HepG2 (cell line): ENCODE measurements around the gene RPUSD4. TPM values are rescaled to one million over a fixed set of nuclear protein-coding genes. Genes with fewer than 3 reads are reported as not detected.

ENCODE experiments used
- BRF2 ChIP-seq: sonication (generic); formaldehyde crosslinking; IDR thresholded peaks from 2 replicates; pipeline ENCODE4 v1.8.1; 2022; ENCODE audit warnings: mild to moderate bottlenecking, missing genetic modification reagents
- CREM ChIP-seq, 2 experiments: sonication (generic) in 1 of 2; formaldehyde crosslinking in 1 of 2; IDR thresholded peaks; 2 replicates each; pipeline versions ENCODE4 v1.4.0 to v1.6.1; 2016 to 2020; ENCODE audit warnings: antibody characterized with exemption in 1 of 2, mild to moderate bottlenecking in 1 of 2, missing genetic modification reagents in 1 of 2
- CSRNP1 ChIP-seq: sonication (generic); formaldehyde crosslinking; IDR thresholded peaks from 2 replicates; pipeline ENCODE4 v1.8.1; 2023; ENCODE audit warnings: mild to moderate bottlenecking, missing genetic modification reagents
- EZH2 ChIP-seq: conservative IDR thresholded peaks from 2 replicates; pipeline ENCODE4 v1.6.1; 2012; ENCODE audit warnings: mild to moderate bottlenecking, low read depth, low read length, moderate library complexity
- GRHL1 ChIP-seq: sonication (generic); formaldehyde crosslinking; conservative IDR thresholded peaks from 2 replicates; pipeline ENCODE4 v1.8.0; 2022; ENCODE audit warnings: missing genetic modification reagents
- HDAC6 ChIP-seq: fragments of 200-600 bp; sonication (generic); IDR thresholded peaks from 2 replicates; pipeline ENCODE4 v1.7.0; 2017; ENCODE audit warnings: mild to moderate bottlenecking, antibody characterized with exemption, low read length, low read depth
- KDM4B ChIP-seq: sonication (generic); formaldehyde crosslinking; IDR thresholded peaks from 2 replicates; pipeline ENCODE4 v1.4.0; 2020; ENCODE audit warnings: missing genetic modification reagents
- NKX3-1 ChIP-seq: sonication (generic); formaldehyde crosslinking; IDR thresholded peaks from 2 replicates; pipeline ENCODE4 v1.5.0; 2020; ENCODE audit warnings: missing genetic modification reagents
- NPAS2 ChIP-seq: sonication (generic); formaldehyde crosslinking; IDR thresholded peaks from 2 replicates; pipeline ENCODE4 v1.8.0; 2022; ENCODE audit warnings: mild to moderate bottlenecking, missing genetic modification reagents, borderline replicate concordance
- SNAPC4 ChIP-seq: sonication (generic); formaldehyde crosslinking; IDR thresholded peaks from 2 replicates; pipeline ENCODE4 v1.4.0; 2020; ENCODE audit warnings: mild to moderate bottlenecking, missing genetic modification reagents
- ZNF18 ChIP-seq: sonication (generic); formaldehyde crosslinking; IDR thresholded peaks from 2 replicates; pipeline ENCODE4 v1.8.0; 2022; ENCODE audit warnings: mild to moderate bottlenecking, missing genetic modification reagents; ENCODE audit not compliant: insufficient replicate concordance
- ZNF234 ChIP-seq: sonication (generic); formaldehyde crosslinking; conservative IDR thresholded peaks from 2 replicates; pipeline ENCODE4 v1.5.1; 2020; ENCODE audit warnings: mild to moderate bottlenecking, missing genetic modification reagents
- ZNF329 ChIP-seq: sonication (generic); formaldehyde crosslinking; IDR thresholded peaks from 2 replicates; pipeline ENCODE4 v1.9.0; 2021; ENCODE audit warnings: low read depth, mild to moderate bottlenecking, missing genetic modification reagents
- ZNF431 ChIP-seq: sonication (generic); formaldehyde crosslinking; IDR thresholded peaks from 2 replicates; pipeline ENCODE4 v1.9.0; 2022; ENCODE audit warnings: missing genetic modification reagents, low read depth, mild to moderate bottlenecking, borderline replicate concordance
- ZNF639 ChIP-seq: conservative IDR thresholded peaks from 2 replicates; pipeline ENCODE4 v1.6.1; 2018; ENCODE audit warnings: missing genetic modification reagents
- polyA plus RNA-seq, 8 experiments: library from polyadenylated mRNA; depleted of rRNA in 3 of 8; stranded (reverse) in 7 of 8; unstranded in 1 of 8; fragments of >200 nt; fragmentation: Illumina TruSeq in 4 of 8; extraction: Trizol in 4 of 8; gene quantifications; 2 replicates each; pipeline versions ENCODE4 v1.2.1 to v1.2.3, GENCODE V29; 2011 to 2016; ENCODE audit warnings: low read depth in 4 of 8, missing spikeins in 1 of 8, mixed read lengths in 1 of 8; ENCODE audit not compliant: insufficient read depth in 1 of 8
- total RNA-seq, 5 experiments: library from RNA; depleted of rRNA; stranded (reverse); fragments of >200 nt; fragmentation: Illumina TruSeq; extraction: Trizol; gene quantifications; 2 replicates each; pipeline ENCODE4 v1.2.3, GENCODE V29; 2016; ENCODE audit warnings: low read depth in 1 of 5

Gene RPUSD4
- total and polyA plus RNA-seq, 2 of the 13 experiments (the other 11 are each of a cell fraction or from before 2014, with no cell fraction given): 45.0 to 52.9 TPM

- TF ChIP-seq ZNF639 (CRISPR knock-in tag) (no peak), NPAS2 (CRISPR knock-in tag) (no peak), ZNF234 (CRISPR knock-in tag) (no peak), ZNF329 (CRISPR knock-in tag) (no peak), CREM (IDR thresholded peaks at IDR 0.05) (peak; percentile 41; the same call in 1 of the 2 replicates), CREM (CRISPR knock-in tag; IDR thresholded peaks at IDR 0.05) (no peak), NKX3-1 (no peak), SNAPC4 (no peak), ZNF18 (no peak), GRHL1 (CRISPR knock-in tag) (no peak), CSRNP1 (no peak), ZNF431 (CRISPR knock-in tag) (no peak), BRF2 (CRISPR knock-in tag) (no peak), EZH2 (no peak), KDM4B (CRISPR knock-in tag) (no peak), HDAC6 (no peak)
Observed at GRCh38 chr11:126158054-126158791, 53.2 kb downstream of the RPUSD4 start (continued).
